IPS-15b (cell line): ENCODE measurements around the gene FBXW12.

ENCODE experiments used
- H3K27me3 ChIP-seq: one replicate; pipeline ENCODE4 v1.6.1; 2013; ENCODE audit warnings: low read length; ENCODE audit not compliant: control insufficient read depth, insufficient read depth
- H3K36me3 ChIP-seq: one replicate; pipeline ENCODE4 v1.6.1; 2013; ENCODE audit warnings: low read length; ENCODE audit not compliant: control insufficient read depth, insufficient read depth
- H3K4me1 ChIP-seq: one replicate; pipeline ENCODE4 v1.6.1; 2013; ENCODE audit warnings: mild to moderate bottlenecking, low read length; ENCODE audit not compliant: control insufficient read depth, insufficient read depth
- H3K4me3 ChIP-seq: one replicate; pipeline ENCODE4 v1.5.1; 2013; ENCODE audit warnings: low read depth, low read length
- H3K9ac ChIP-seq: one replicate; pipeline ENCODE4 v1.6.1; 2013; ENCODE audit warnings: low read depth, mild to moderate bottlenecking, low read length
- H3K9me3 ChIP-seq: one replicate; pipeline ENCODE4 v1.6.1; 2013; ENCODE audit warnings: mild to moderate bottlenecking, low read length; ENCODE audit not compliant: control insufficient read depth, insufficient read depth

Gene FBXW12

GRCh38 chr3:48418651-48419050, 46.6 kb downstream of the FBXW12 start:
- Histone ChIP-seq H3K9ac (no peak overlapping the region), H3K36me3 (peaks cover 71% of the 10 kb centered on the region), H3K27me3 (no peaks in the 10 kb centered on the region), H3K4me3 (no peak overlapping the region), H3K4me1 (no peaks in the 10 kb centered on the region), H3K9me3 (no peaks in the 10 kb centered on the region)

GRCh38 chr3:48419149-48419548, 47.1 kb downstream of the FBXW12 start:
- no peaks in the 10 kb centered on the region for H3K4me1 ChIP-seq
- H3K36me3 ChIP-seq: peaks cover 71% of the 10 kb centered on the region
- no peak overlapping the region for H3K4me3 ChIP-seq
- no peak overlapping the region for H3K9ac ChIP-seq
- H3K27me3 ChIP-seq: no peaks in the 10 kb centered on the region
- no peaks in the 10 kb centered on the region for H3K9me3 ChIP-seq

GRCh38 chr3:48419597-48419996, 47.6 kb downstream of the FBXW12 start:
- Histone ChIP-seq H3K27me3 (no peaks in the 10 kb centered on the region), H3K9me3 (no peaks in the 10 kb centered on the region), H3K4me1 (no peaks in the 10 kb centered on the region), H3K4me3 (no peak overlapping the region), H3K36me3 (peaks cover 71% of the 10 kb centered on the region), H3K9ac (no peak overlapping the region)

DNA sequence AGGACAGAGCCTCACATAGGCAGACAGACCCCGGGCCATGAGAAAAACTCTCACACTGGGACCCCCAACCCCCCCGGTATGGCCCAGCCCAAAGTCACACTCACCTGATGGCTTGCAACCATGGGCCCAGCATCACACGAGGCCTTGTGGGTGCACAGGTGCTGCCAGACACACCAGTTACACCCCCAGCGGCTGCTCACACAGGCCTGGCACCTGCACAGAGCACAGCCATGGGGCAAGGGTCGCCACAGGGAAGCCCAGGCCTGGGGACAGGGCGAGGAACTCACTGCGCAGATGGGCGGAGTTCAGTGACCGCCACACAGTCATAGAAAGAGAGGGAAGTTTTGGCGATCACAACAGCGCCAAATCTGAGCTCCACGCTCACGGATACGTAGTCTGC, 48.5 kb downstream of the FBXW12 start:
- H3K4me3 ChIP-seq: no peak overlapping the region
- peaks cover 62% of the 10 kb centered on the region for H3K36me3 ChIP-seq
- no peaks in the 10 kb centered on the region for H3K4me1 ChIP-seq
- no peaks in the 10 kb centered on the region for H3K27me3 ChIP-seq
- H3K9me3 ChIP-seq: no peaks in the 10 kb centered on the region
- H3K9ac ChIP-seq: no peak overlapping the region

GRCh38 chr3:48422272-48422671, 50.3 kb downstream of the FBXW12 start:
- no peak overlapping the region for H3K4me3 ChIP-seq
- H3K9me3 ChIP-seq: no peaks in the 10 kb centered on the region
- H3K36me3 ChIP-seq: peaks cover 47% of the 10 kb centered on the region
- H3K9ac ChIP-seq: no peak overlapping the region
- no peaks in the 10 kb centered on the region for H3K27me3 ChIP-seq
- H3K4me1 ChIP-seq: no peaks in the 10 kb centered on the region

- Histone ChIP-seq H3K27me3 (no peaks in the 10 kb centered on the region), H3K9ac (no peak overlapping the region), H3K36me3 (peaks cover 43% of the 10 kb centered on the region), H3K4me3 (no peak overlapping the region), H3K4me1 (peaks cover 2% of the 10 kb centered on the region), H3K9me3 (no peaks in the 10 kb centered on the region)
These were observed 50.7 kb downstream of the FBXW12 start for GRCh38 chr3:48422681-48423080.

- H3K36me3 ChIP-seq: peaks cover 36% of the 10 kb centered on the region
- H3K9me3 ChIP-seq: no peaks in the 10 kb centered on the region
- H3K4me1 ChIP-seq: peaks cover 5% of the 10 kb centered on the region
- H3K9ac ChIP-seq: no peak overlapping the region
- H3K27me3 ChIP-seq: no peaks in the 10 kb centered on the region
- H3K4me3 ChIP-seq: no peak overlapping the region
These were observed 51.3 kb downstream of the FBXW12 start for GRCh38 chr3:48423241-48423882.

GRCh38 chr3:48423883-48424695, 52.1 kb downstream of the FBXW12 start:
- no peak overlapping the region for H3K4me3 ChIP-seq
- H3K36me3 ChIP-seq: peaks cover 29% of the 10 kb centered on the region
- H3K4me1 ChIP-seq: peaks cover 5% of the 10 kb centered on the region
- H3K9me3 ChIP-seq: no peaks in the 10 kb centered on the region
- no peak overlapping the region for H3K9ac ChIP-seq
- no peaks in the 10 kb centered on the region for H3K27me3 ChIP-seq

DNA sequence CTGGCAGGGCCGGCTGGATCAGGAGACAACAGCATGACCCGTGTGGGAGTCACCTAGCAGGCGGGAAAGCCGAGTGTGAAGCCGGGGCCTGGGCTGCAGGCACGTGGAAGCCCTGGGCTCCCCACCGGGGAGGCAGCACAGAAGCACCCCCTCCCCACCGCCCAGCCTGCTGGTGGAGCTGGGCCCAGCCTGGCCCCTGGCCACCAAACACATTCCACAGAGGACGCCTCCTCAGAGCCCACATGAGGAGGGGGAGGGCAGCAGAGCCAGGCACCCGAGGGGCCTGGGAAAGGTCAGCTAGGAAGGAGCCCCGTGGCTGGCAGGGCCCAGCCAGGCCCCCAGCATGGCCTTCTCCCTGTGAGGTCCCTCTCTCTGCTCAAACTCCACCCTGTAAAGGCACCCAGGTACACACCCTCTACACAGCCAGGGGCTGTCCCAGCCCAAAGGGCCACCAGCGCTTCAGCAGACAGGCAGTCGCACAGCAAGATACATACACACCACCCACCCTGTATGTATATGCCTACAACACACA, 53.3 kb downstream of the FBXW12 start:
- Histone ChIP-seq H3K4me3 (no peak overlapping the region), H3K36me3 (peaks cover 22% of the 10 kb centered on the region), H3K27me3 (no peaks in the 10 kb centered on the region), H3K9me3 (no peaks in the 10 kb centered on the region), H3K4me1 (peaks cover 8% of the 10 kb centered on the region), H3K9ac (no peak overlapping the region)

DNA sequence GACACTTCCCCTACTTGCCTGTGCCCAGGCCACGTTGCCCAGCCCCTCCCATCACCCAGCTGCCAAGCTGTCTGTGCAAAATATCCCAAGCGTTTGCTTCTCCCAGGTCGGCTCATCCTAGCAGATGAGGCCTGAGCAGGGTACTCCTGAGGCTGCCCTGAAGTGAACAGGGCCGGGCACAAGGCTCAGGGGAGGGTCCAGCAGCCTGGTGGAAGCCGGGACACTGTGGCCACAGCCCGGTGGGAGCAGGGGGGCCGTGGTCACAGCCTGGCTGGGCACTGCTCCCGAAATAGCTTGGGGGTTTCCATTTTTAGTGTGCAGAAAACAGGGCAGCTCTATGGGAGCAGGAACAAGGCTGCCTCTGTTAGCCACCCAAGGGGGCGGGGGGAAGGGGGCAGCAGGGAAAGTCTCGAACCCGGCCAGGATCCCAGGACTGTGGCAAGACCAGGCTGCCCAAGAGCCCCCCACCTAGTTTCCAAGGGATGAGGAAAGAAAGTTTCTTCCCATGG, 54.4 kb downstream of the FBXW12 start:
- Histone ChIP-seq H3K36me3 (peaks cover 21% of the 10 kb centered on the region), H3K4me3 (no peak overlapping the region), H3K9me3 (no peaks in the 10 kb centered on the region), H3K4me1 (peaks cover 15% of the 10 kb centered on the region), H3K27me3 (no peaks in the 10 kb centered on the region), H3K9ac (no peak overlapping the region)

DNA sequence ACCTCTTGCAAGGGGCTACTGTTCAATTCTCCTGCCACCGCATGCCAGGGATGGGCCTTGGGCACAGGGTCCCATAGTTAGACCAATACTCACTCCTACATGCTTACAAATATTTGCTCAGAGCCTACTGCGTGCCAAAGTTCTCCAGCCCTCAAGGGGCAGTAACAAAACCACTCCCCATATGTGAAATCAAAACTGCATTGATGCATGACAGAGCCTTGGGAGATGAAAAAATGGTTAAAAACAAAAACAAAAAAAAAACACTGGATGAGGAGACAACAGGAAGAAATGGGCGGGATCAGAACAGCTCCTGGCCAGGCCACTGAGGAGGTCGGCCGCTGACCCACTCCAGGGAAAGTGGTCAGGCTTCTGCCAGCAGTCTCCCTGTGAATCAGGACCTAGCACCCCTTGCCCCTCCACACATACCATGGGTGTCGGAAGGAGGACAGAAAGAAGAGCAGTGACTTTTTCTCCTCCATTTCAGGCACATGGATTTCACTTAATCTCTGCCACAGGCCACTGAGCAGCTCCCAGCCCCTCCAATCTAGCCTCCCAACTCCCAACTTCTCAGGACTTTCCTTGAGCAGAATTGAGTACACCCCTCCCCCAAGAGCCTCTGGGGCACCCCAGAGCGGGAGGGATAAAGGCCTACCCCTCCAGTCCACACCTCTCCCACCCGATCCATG, 55.1 kb downstream of the FBXW12 start:
- Histone ChIP-seq H3K4me1 (peaks cover 15% of the 10 kb centered on the region), H3K9ac (peak overlapping the region; percentile 42), H3K4me3 (no peak overlapping the region), H3K9me3 (no peaks in the 10 kb centered on the region), H3K36me3 (peaks cover 20% of the 10 kb centered on the region), H3K27me3 (no peaks in the 10 kb centered on the region)
